Measurements from ENCODE around the gene HSPA1L.
"Not testable (repeated sequence)": the region's sequence is repeated elsewhere in the genome, so short reads cannot be mapped to it uniquely, and the experiment has no call there.

The HSPA1L gene

DNA sequence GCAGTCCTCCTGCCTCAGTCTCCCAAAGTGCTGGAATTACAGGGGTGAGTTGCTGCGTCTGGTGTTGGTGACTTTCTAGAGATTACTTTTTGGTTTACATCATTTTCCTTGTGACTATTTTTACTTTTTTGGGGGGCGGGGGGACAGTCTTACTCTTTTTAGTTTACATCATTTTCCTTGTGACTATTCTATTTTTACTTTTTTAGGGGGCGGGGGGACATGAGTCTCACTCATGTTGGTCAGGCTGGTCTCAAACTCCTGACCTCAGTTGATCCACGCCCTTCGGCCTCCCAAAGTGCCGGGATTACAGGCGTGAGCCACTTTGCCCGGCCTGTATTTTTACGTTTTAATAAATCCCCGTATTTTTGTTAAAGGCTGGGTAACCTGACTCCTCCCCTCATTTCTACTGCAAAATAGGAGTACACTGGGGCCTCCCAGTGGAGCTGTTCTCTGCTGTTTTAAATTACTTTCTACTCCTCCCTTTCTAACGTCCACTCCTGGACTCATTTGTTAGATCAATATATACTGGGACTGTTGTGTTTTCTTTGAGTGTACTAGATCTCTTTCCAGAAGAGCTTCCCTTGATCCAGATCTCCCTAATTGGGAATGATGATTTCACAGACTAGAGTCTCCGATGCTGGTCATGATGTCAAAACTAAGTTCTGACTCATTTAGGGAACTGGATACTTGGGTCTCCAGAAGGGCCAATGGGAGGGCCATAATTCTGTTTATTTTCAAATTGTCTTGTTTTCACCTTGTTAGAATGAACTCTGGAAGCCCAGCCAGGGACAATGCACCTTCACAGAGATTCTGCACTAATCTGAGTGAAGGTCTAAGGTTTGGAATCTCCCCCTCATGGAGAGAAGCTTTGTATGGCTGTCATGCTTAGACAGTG, 21.6 kb upstream of the HSPA1L start:
- DNase-seq (ENCODE audit: low spot score): peak; percentile 38

DNA sequence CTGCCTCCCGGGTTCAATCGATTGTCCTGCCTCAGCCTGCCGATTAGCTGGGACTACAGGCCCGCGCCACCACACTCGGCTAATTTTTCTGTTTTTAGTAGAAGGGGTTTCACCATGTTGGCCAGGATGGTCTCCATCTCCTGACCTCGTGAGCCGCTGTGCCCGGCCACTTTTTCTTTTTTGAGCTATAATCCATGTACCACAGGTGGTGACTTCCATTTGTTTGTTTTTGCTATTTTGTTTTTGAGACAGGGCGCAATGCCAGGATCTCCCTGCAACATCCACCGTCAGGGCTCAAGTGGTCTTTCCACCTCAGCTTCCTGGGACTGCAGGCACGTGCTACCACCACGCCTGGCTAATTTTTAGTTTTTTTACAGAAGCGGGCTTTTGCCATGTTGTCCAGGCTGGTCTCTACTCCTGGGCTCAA, 21.0 kb upstream of the HSPA1L start:
- no peak for DNase-seq (ENCODE audit: low spot score)

DNA sequence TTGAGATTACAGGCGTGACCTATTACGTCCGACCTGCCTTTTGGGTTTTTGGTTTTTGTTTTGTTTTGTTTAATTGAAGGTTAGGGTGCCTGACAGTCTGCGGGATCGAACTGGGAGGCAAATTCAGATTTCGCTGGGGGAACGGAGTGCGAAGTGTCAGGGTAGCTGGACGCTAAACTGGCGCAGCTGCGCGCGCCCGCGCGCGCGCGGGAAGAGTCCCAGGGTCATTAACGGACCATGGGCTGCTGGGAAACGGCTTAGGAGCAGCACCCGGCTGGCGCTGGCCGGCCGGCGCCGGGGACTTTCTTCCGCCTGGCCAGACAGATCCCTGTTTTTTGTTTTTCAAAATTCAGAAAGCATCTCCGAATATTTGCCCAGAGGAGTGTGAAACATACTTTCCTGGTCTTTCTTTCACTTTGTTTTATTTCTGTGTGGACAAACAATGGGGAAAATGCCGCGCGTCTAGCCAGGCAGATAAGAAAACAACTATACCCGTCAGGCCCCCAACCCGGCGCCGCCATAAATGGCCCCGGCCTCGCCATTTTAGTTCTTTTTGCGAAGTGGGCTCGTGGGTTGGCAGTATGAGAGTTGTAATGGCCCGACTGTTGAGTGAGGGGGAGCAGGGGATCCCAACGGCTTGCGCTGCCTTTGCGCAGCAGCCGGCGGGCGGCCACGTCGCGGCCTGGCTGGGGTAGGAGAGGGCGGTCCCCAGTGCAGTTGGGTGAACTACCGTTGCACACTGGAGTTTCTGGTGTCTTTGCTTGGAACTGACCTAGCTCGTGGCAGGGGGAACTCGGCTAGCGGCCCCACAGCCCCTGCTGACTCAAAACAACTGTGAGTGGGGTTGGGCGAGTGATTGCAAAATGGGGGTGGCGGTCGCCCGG, 19.5 kb upstream of the HSPA1L start:
- peak; percentile 92 for DNase-seq (ENCODE audit: low spot score)

- DNase-seq (ENCODE audit: low spot score): no peak
Measured at GRCh38 chr6:31831350-31832215, 16.5 kb upstream of the HSPA1L start.

- DNase-seq (ENCODE audit: low spot score): no peak
Measured at GRCh38 chr6:31830886-31831335, 15.8 kb upstream of the HSPA1L start.

- DNase-seq (ENCODE audit: low spot score): no peak
Measured at GRCh38 chr6:31829633-31830283, 14.7 kb upstream of the HSPA1L start.

- peak; percentile 96 for DNase-seq (ENCODE audit: low spot score)
Measured at GRCh38 chr6:31827286-31828079, 12.4 kb upstream of the HSPA1L start, which contains the start of gene HSPA1B. TSS of gene HSPA1B (plus strand) at chr6:31827738. CDS start at chr6:31827951, 213 bp downstream.

GRCh38 chr6:31826793-31827285, 11.8 kb upstream of the HSPA1L start:
- DNase-seq (ENCODE audit: low spot score): peak; percentile 80

- no peak for DNase-seq (ENCODE audit: low spot score)
Measured at GRCh38 chr6:31825553-31825952, 10.5 kb upstream of the HSPA1L start.

DNA sequence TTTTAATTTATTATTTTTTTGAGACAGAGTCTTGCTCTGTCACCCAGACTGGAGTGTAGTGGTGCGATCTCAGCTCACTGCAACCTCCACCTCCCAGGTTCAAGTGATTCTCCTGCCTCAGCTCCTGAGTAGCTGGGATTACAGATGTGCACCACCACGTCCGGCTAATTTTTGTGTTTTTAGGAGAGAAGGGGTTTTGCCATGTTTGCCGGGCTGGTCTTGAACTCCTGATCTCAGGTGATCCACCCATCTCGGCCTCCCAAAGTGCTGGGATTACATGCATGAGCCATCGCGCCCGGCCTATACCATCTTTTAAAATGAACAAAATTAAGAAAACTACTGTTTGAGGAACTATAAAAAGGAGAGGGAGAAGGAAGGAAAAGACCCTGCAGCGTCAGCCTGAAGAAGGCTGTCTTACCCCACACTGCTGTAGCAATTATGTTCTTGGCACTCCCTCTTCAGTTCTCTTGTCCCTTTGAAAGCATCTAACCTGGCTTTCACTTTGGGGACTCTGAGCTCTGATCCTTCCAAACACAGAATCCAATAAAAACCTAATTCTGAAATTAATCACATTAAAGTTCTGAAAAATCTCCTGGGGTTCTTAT, 8.6 kb upstream of the HSPA1L start:
- DNase-seq (ENCODE audit: low spot score): not testable (repeated sequence)

GRCh38 chr6:31822036-31822821, 7.1 kb upstream of the HSPA1L start:
- DNase-seq (ENCODE audit: low spot score): peak; percentile 86

DNA sequence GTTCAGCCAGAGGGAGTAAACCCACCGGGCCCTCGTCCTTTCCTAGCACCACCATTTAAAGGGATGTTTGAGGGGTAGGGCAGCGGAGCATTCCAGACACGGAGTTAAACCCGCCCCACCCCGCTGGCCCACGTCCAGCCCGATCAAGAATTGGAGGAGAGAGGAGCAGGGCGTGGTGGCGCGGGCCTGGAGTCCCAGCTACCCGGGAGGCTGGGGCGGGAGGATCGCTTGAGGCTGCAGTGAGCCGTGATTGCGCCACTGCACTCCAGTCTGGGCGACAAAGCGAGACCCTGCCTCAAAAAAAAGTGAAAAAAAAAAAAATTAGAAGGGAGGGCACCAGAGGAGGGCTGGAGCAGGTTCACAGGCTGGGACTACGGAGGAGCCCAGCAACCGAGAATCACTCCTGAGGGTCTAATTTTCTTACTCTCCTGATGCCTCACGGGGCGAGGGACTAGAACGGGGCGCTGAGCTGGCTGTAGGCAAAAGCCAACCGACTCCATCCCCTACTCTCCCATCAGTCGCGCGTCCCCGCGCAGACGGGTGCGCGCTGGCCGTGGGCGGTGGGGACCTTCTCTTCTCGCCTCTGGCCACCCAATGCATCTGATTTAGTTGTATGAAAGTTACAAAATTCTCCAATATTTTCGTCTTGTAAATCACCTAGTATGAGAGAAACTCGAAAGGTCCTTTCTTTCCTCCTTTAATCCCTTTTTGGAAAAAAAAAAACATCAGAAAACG, 6.4 kb upstream of the HSPA1L start:
- peak; percentile 42 for DNase-seq (ENCODE audit: low spot score)

GRCh38 chr6:31820399-31820798, 5.3 kb upstream of the HSPA1L start:
- not testable (repeated sequence) for DNase-seq (ENCODE audit: low spot score)

GRCh38 chr6:31819871-31820299, 4.8 kb upstream of the HSPA1L start:
- DNase-seq (ENCODE audit: low spot score): no peak

GRCh38 chr6:31817929-31818511, 2.9 kb upstream of the HSPA1L start:
- not testable (repeated sequence) for DNase-seq (ENCODE audit: low spot score)

DNA sequence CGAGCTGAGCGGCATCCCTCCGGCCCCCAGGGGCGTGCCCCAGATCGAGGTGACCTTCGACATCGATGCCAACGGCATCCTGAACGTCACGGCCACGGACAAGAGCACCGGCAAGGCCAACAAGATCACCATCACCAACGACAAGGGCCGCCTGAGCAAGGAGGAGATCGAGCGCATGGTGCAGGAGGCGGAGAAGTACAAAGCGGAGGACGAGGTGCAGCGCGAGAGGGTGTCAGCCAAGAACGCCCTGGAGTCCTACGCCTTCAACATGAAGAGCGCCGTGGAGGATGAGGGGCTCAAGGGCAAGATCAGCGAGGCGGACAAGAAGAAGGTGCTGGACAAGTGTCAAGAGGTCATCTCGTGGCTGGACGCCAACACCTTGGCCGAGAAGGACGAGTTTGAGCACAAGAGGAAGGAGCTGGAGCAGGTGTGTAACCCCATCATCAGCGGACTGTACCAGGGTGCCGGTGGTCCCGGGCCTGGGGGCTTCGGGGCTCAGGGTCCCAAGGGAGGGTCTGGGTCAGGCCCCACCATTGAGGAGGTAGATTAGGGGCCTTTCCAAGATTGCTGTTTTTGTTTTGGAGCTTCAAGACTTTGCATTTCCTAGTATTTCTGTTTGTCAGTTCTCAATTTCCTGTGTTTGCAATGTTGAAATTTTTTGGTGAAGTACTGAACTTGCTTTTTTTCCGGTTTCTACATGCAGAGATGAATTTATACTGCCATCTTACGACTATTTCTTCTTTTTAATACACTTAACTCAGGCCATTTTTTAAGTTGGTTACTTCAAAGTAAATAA, 2.2 kb upstream of the HSPA1L start:
- DNase-seq (ENCODE audit: low spot score): not testable (repeated sequence)

GRCh38 chr6:31814677-31815024, 432 bp downstream of the HSPA1L start:
- DNase-seq (ENCODE audit: low spot score): peak; percentile 92
